Lung (tissue), 12 donors: ENCODE results near the gene KHSRP. TPM values are rescaled to one million over a fixed set of nuclear protein-coding genes. Genes with fewer than 3 reads are reported as not detected.

ENCODE experiments used
- ATAC-seq: fragments of 200-7000 bp; cut with Tn5 transposase; one replicate; pipeline ENCODE4 v1.9.1; 2020; ENCODE audit warnings: moderate number of reproducible peaks; ENCODE audit not compliant: insufficient read depth, low FRiP score
- DNase-seq, 3 donors: peaks; one replicate each; pipeline ENCODE4 v3.0.0-alpha.2; 2013 to 2017
- H3K27ac ChIP-seq, 2 donors: one replicate each; pipeline ENCODE4 v1.5.1; 2013; ENCODE audit warnings: mild to moderate bottlenecking in 2 of 2, moderate library complexity in 2 of 2, control low read depth in 1 of 2, inconsistent platforms in 1 of 2, low read depth in 1 of 2, low read length in 1 of 2
- H3K27me3 ChIP-seq, 3 donors: one replicate each; pipeline ENCODE4 v1.5.1; 2013; ENCODE audit warnings: low read length in 2 of 3; ENCODE audit not compliant: control insufficient read depth in 3 of 3, insufficient read depth in 3 of 3
- H3K36me3 ChIP-seq, 4 donors: one replicate each; pipeline ENCODE4 v1.5.1; 2013; ENCODE audit warnings: low read length in 4 of 4, mild to moderate bottlenecking in 1 of 4, moderate library complexity in 1 of 4; ENCODE audit not compliant: control insufficient read depth in 4 of 4, insufficient read depth in 4 of 4
- H3K4me1 ChIP-seq, 5 donors: one replicate each; pipeline ENCODE4 v1.5.1; 2013; ENCODE audit warnings: low read length in 5 of 5, mild to moderate bottlenecking in 2 of 5, moderate library complexity in 1 of 5; ENCODE audit not compliant: control insufficient read depth in 5 of 5, insufficient read depth in 5 of 5
- H3K4me3 ChIP-seq: one replicate; pipeline ENCODE4 v1.5.1; 2013; ENCODE audit warnings: mild to moderate bottlenecking, control low read depth, moderate library complexity
- H3K9ac ChIP-seq, 2 donors: one replicate each; pipeline ENCODE4 v1.5.1; 2013; ENCODE audit warnings: low read length in 2 of 2, control low read depth in 1 of 2; ENCODE audit not compliant: insufficient read depth in 1 of 2
- H3K9me3 ChIP-seq, 4 donors: one replicate each; pipeline ENCODE4 v1.5.1; 2013; ENCODE audit warnings: low read length in 3 of 4, mild to moderate bottlenecking in 1 of 4, moderate library complexity in 1 of 4; ENCODE audit not compliant: control insufficient read depth in 4 of 4, insufficient read depth in 3 of 4
- CTCF ChIP-seq: IDR thresholded peaks from 2 replicates; pipeline ENCODE4 v1.5.1; 2012; ENCODE audit warnings: mild to moderate bottlenecking; ENCODE audit errors: control extremely low read depth, extremely low read depth
- WGBS, 2 donors: extraction: QIAGEN DNeasy Blood & Tissue Kit; methylation state at CpG; one replicate each; pipeline ENCODE4 v1.1.7; 2013; 5-methylcytosine and 5-hydroxymethylcytosine counted together
- polyA plus RNA-seq, 2 donors: library from polyadenylated mRNA; stranded (reverse); fragments of 200-250 nt; gene quantifications; one replicate each; pipeline ENCODE4 v1.2.1, GENCODE V29; 2013
- total RNA-seq, 2 donors: library from RNA; depleted of rRNA in 1 of 2; stranded (reverse); fragments of >200 nt in 1 of 2; gene quantifications; one replicate each; pipeline ENCODE4 v1.2.1, GENCODE V29; 2014 to 2021
- donor health status: control.
- donor health status: control.
- donor health status: Bipolar disorder and iron deficiency.
- donor health status: healthy.
- donor health status: DM: yes; HTN: yes; CAD: no.

Gene KHSRP
- total and polyA plus RNA-seq, 4 donors: 116 to 204 (median 141) TPM

GRCh38 chr19:6374711-6375410 lies 49.8 kb downstream of the KHSRP start:
- DNase-seq: no peak
- 93% methylated on average over 27 to 29 of the region's 29 CpGs for WGBS, 2 donors

GRCh38 chr19:6374161-6374709 lies 50.4 kb downstream of the KHSRP start:
- Histone ChIP-seq H3K27me3 (no peaks in the 10 kb centered on the region), H3K9ac (no peak overlapping the region), H3K27ac (peak overlapping the region in 1 of 2 donors; percentile 26), H3K4me1 (peaks cover 0 to 12% (median 6%) of the 10 kb centered on the region in 5 donors), H3K4me3 (no peak overlapping the region), H3K9me3 (no peaks in the 10 kb centered on the region), H3K36me3 (peaks cover 0 to 22% (median 7%) of the 10 kb centered on the region in 4 donors)
- WGBS, 2 donors: 84 to 89% methylated on average over 29 of the region's 29 CpGs
- no peak for TF ChIP-seq CTCF
- DNase-seq (no peak), ATAC-seq (no peak)

More at GRCh38 chr19:6374711-6375410, 49.8 kb downstream of the KHSRP start:
- H3K9ac ChIP-seq: no peak overlapping the region
- peaks cover 6 to 24% (median 12%) of the 10 kb centered on the region in 4 donors for H3K36me3 ChIP-seq
- H3K9me3 ChIP-seq: peaks cover 0 to 3% (median 1%) of the 10 kb centered on the region in 4 donors
- H3K27me3 ChIP-seq: no peaks in the 10 kb centered on the region
- no peak for TF ChIP-seq CTCF
- no peak for ATAC-seq
- H3K4me3 ChIP-seq: no peak overlapping the region
- H3K4me1 ChIP-seq: peaks cover 0 to 12% (median 6%) of the 10 kb centered on the region in 5 donors
- no peak overlapping the region for H3K27ac ChIP-seq

- peaks cover 0 to 12% (median 6%) of the 10 kb centered on the region in 5 donors for H3K4me1 ChIP-seq
- H3K27ac ChIP-seq: peak overlapping the region; percentile 26 to 51
- H3K27me3 ChIP-seq: no peaks in the 10 kb centered on the region
- peaks cover under 1 to 24% (median 8%) of the 10 kb centered on the region in 4 donors for H3K36me3 ChIP-seq
- H3K9ac ChIP-seq: peak overlapping the region; percentile 16 to 53
- ATAC-seq (no peak), DNase-seq (no peak)
- H3K4me3 ChIP-seq: no peak overlapping the region
- no peak for TF ChIP-seq CTCF
- no peaks in the 10 kb centered on the region for H3K9me3 ChIP-seq
- WGBS, 2 donors: 26 to 33% methylated on average over 5 of the region's 5 CpGs
These were observed 50.9 kb downstream of the KHSRP start for GRCh38 chr19:6373813-6374108.
